ENCODE results near the gene MARCHF6. TPM values are rescaled to one million over a fixed set of nuclear protein-coding genes. Genes with fewer than 3 reads are reported as not detected.

Gene MARCHF6
- total and polyA plus RNA-seq, 2 of the 8 experiments (the other 6 are each of a cell fraction or from before 2014, with no cell fraction given), result 93.1 to 118 TPM

- no peak overlapping the region for H3K4me3 ChIP-seq (ENCODE audit: extremely low read depth in 1 of 4, insufficient read depth in 2 of 4, low read depth in 3 of 4, low read length in 4 of 4)
- H3K18ac ChIP-seq (ENCODE audit: extremely low read depth, low read length), result no peak overlapping the region
- no peak overlapping the region for H3K27ac ChIP-seq (ENCODE audit: low read depth, low read length)
- no peak overlapping the region for H3K4ac ChIP-seq (replicated peaks; ENCODE audit: insufficient read length, low read depth, low read length)
- H2BK5ac ChIP-seq (ENCODE audit: low read depth, low read length), result no peak overlapping the region
- H3K36me3 ChIP-seq (ENCODE audit: control insufficient read depth in 2 of 4, insufficient read depth in 4 of 4, low read length in 3 of 4), result no peaks in the 10 kb centered on the region; a peak in 1 of 8 replicates
- no peak overlapping the region for H3K4me2 ChIP-seq (ENCODE audit: insufficient read depth in 1 of 2, low read depth in 2 of 2, low read length in 2 of 2)
- H3K9me3 ChIP-seq (ENCODE audit: insufficient read depth in 2 of 2, low read depth in 1 of 2, low read length in 1 of 2), result no peaks in the 10 kb centered on the region
- no peak for FAIRE-seq
- H3K23me2 ChIP-seq (ENCODE audit: low read depth, low read length), result no peaks in the 10 kb centered on the region
- no peak overlapping the region for H2BK120ac ChIP-seq (replicated peaks; ENCODE audit: low read depth, low read length)
- no peaks in the 10 kb centered on the region for H3K4me1 ChIP-seq (replicated peaks in 1 of 4; ENCODE audit: control insufficient read depth in 3 of 4, insufficient read depth in 4 of 4, low read length in 3 of 4)
- no peak overlapping the region for H3K23ac ChIP-seq (ENCODE audit: insufficient read length)
- H4K5ac ChIP-seq (ENCODE audit: insufficient read length, low read depth, low read length), result no peak overlapping the region
- no peak overlapping the region for H4K91ac ChIP-seq (replicated peaks; ENCODE audit: insufficient read length, low read length)
- no peak overlapping the region for H2BK12ac ChIP-seq (ENCODE audit: low read depth, low read length)
- H4K20me1 ChIP-seq (replicated peaks in 1 of 2; ENCODE audit: control insufficient read depth in 1 of 2, insufficient read depth in 2 of 2, low read length in 2 of 2), result peaks cover 8 to 24% of the 10 kb centered on the region in 2 experiments
- peak; percentile 41 to 60 for TF ChIP-seq RAD21 (IDR thresholded peaks at IDR 0.05 in 1 of 2, conservative IDR thresholded peaks at IDR 0.05 in 1 of 2; ENCODE audit: low read depth in 2 of 2, low read length in 2 of 2)
- TF ChIP-seq MAX (IDR thresholded peaks at IDR 0.05), result no peak
- no peak for TF ChIP-seq HDAC2 (IDR thresholded peaks at IDR 0.05; ENCODE audit: borderline replicate concordance in 1 of 2, low read depth in 2 of 2, low read length in 2 of 2)
- TF ChIP-seq SP2 (IDR thresholded peaks at IDR 0.05; ENCODE audit: low read length), result no peak
- peak in 2 of 3 experiments; percentile 37 to 48; a peak in 3 of 4 replicates for TF ChIP-seq CTCF (IDR thresholded peaks at IDR 0.05; ENCODE audit: control extremely low read depth in 1 of 3, insufficient read depth in 1 of 3, low read depth in 1 of 3, low read length in 3 of 3)
- TF ChIP-seq SP4 (IDR thresholded peaks at IDR 0.05; ENCODE audit: low read length), result no peak
- no peak for TF ChIP-seq SIX5 (IDR thresholded peaks at IDR 0.05; ENCODE audit: low read depth, low read length)
- TF ChIP-seq YY1 (IDR thresholded peaks at IDR 0.05; ENCODE audit: low read depth, low read length), result no peak
- no peak for TF ChIP-seq SRF (IDR thresholded peaks at IDR 0.05; ENCODE audit: low read depth, low read length)
- TF ChIP-seq POLR2AphosphoS5 (IDR thresholded peaks at IDR 0.05; ENCODE audit: low read depth, low read length), result no peak
- TF ChIP-seq EGR1 (IDR thresholded peaks at IDR 0.05; ENCODE audit: borderline replicate concordance, low read depth, low read length), result no peak
- H2AFZ ChIP-seq (ENCODE audit: low read length), result no peak overlapping the region
- no peak overlapping the region for H3K56ac ChIP-seq (replicated peaks; ENCODE audit: insufficient read length, low read depth, low read length)
- H3K27me3 ChIP-seq (replicated peaks in 1 of 4; ENCODE audit: control insufficient read depth in 3 of 4, extremely low read depth in 1 of 4, insufficient read depth in 3 of 4, low read length in 3 of 4), result no peaks in the 10 kb centered on the region
- POLR2A ChIA-PET (ENCODE audit: partially characterized antibody), result interaction anchor here (4.1 kb wide), 1 partner anchor 11 kb away, joined by 15 read pairs; the partner anchor contains the start of gene MARCHF6
- H2AK5ac ChIP-seq (ENCODE audit: low read depth, low read length), result no peak overlapping the region
- H3K79me1 ChIP-seq (ENCODE audit: low read depth, low read length), result peaks cover 16% of the 10 kb centered on the region
- H2BK15ac ChIP-seq (ENCODE audit: low read length), result no peak overlapping the region
- peaks cover 12 to 98% of the 10 kb centered on the region in 2 experiments for H3K79me2 ChIP-seq (ENCODE audit: control insufficient read depth in 1 of 2, insufficient read depth in 2 of 2, low read length in 2 of 2)
- no peak for DNase-seq (ENCODE audit: low read depth in 1 of 2, low spot score in 2 of 2)
- no peak overlapping the region for H4K8ac ChIP-seq (ENCODE audit: extremely low read depth, insufficient read depth, low read length)
- WGBS, 2 experiments (ENCODE audit: extremely low coverage in 1 of 2, insufficient coverage in 1 of 2, insufficient read length in 1 of 2, insufficient replicate concordance in 2 of 2, low coverage in 1 of 2, low lambda C conversion rate in 2 of 2, missing lambda C conversion rate in 1 of 2), result 83% methylated on average over 1 of the region's 1 CpG; no CpG with 5 or more reads in 1 of the 2 experiments
- H2BK20ac ChIP-seq (ENCODE audit: low read length), result no peak overlapping the region
- H3K14ac ChIP-seq (ENCODE audit: insufficient read length), result no peak overlapping the region
- CTCF ChIA-PET (ENCODE audit: partially characterized antibody), result interaction anchor here (0.7 to 3.8 kb wide), 21 partner anchors 10 to 326 kb away, joined by 3 to 28 read pairs (median 5); partner anchors contain the start of gene MARCHF6
- no peak overlapping the region for H3K9ac ChIP-seq (replicated peaks in 1 of 4; ENCODE audit: extremely low read depth in 1 of 4, low read depth in 3 of 4, low read length in 3 of 4)
Observed at GRCh38 chr5:10364186-10364689, 10.7 kb downstream of the MARCHF6 start.

All from H1 (cell line).